ENCODE measurements around the gene SGK1.

SGK1 gene

GRCh38 chr6:134122775-134123174 is 195.1 kb downstream of the SGK1 start:
- H3K36me3 ChIP-seq (ENCODE audit: insufficient read depth, low read length), result no peaks in the 10 kb centered on the region
- H3K79me2 ChIP-seq (ENCODE audit: insufficient read depth, low read length), result no peaks in the 10 kb centered on the region
- H3K27ac ChIP-seq (ENCODE audit: low read depth, low read length, poor library complexity, severe bottlenecking), result no peak overlapping the region
- no peaks in the 10 kb centered on the region for H4K20me1 ChIP-seq (ENCODE audit: insufficient read depth, low read length)
- H3F3A ChIP-seq (ENCODE audit: insufficient read depth, low read length), result no peaks in the 10 kb centered on the region
- no peak overlapping the region for H3K9ac ChIP-seq (ENCODE audit: low read length)
- H2AFZ ChIP-seq (ENCODE audit: low read length), result no peak overlapping the region
- H3K9me2 ChIP-seq (ENCODE audit: low read depth, low read length), result no peaks in the 10 kb centered on the region
- no peak for TF ChIP-seq EZH2 (IDR thresholded peaks at IDR 0.05; ENCODE audit: borderline replicate concordance, low read length)
- peaks cover 6% of the 10 kb centered on the region; the same call in 1 of the 2 replicates for H3K27me3 ChIP-seq (ENCODE audit: insufficient read depth, low read length)
- H3K9me3 ChIP-seq (ENCODE audit: low read length), result no peaks in the 10 kb centered on the region
- no peak overlapping the region for H3K4me2 ChIP-seq (ENCODE audit: low read length)
- H3K4me1 ChIP-seq (ENCODE audit: insufficient read depth, low read length, severe bottlenecking), result no peaks in the 10 kb centered on the region
- no peak overlapping the region for H3K4me3 ChIP-seq (ENCODE audit: low read depth, low read length, poor library complexity, severe bottlenecking)

- H3K27ac ChIP-seq (ENCODE audit: low read depth, low read length, poor library complexity, severe bottlenecking), result no peak overlapping the region
- no peak overlapping the region for H2AFZ ChIP-seq (ENCODE audit: low read length)
- H4K20me1 ChIP-seq (ENCODE audit: insufficient read depth, low read length), result no peaks in the 10 kb centered on the region
- TF ChIP-seq, protein P1, sequence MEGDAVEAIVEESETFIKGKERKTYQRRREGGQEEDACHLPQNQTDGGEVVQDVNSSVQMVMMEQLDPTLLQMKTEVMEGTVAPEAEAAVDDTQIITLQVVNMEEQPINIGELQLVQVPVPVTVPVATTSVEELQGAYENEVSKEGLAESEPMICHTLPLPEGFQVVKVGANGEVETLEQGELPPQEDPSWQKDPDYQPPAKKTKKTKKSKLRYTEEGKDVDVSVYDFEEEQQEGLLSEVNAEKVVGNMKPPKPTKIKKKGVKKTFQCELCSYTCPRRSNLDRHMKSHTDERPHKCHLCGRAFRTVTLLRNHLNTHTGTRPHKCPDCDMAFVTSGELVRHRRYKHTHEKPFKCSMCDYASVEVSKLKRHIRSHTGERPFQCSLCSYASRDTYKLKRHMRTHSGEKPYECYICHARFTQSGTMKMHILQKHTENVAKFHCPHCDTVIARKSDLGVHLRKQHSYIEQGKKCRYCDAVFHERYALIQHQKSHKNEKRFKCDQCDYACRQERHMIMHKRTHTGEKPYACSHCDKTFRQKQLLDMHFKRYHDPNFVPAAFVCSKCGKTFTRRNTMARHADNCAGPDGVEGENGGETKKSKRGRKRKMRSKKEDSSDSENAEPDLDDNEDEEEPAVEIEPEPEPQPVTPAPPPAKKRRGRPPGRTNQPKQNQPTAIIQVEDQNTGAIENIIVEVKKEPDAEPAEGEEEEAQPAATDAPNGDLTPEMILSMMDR (IDR thresholded peaks at IDR 0.05; ENCODE audit: low read length), result no peak
- no peak for TF ChIP-seq EZH2 (IDR thresholded peaks at IDR 0.05; ENCODE audit: borderline replicate concordance, low read length)
- H3K9me2 ChIP-seq (ENCODE audit: low read depth, low read length), result no peaks in the 10 kb centered on the region
- H3F3A ChIP-seq (ENCODE audit: insufficient read depth, low read length), result no peaks in the 10 kb centered on the region
- no peak overlapping the region for H3K4me2 ChIP-seq (ENCODE audit: low read length)
- no peak overlapping the region for H3K4me3 ChIP-seq (ENCODE audit: low read depth, low read length, poor library complexity, severe bottlenecking)
- H3K9me3 ChIP-seq (ENCODE audit: low read length), result no peaks in the 10 kb centered on the region
- H3K4me1 ChIP-seq (ENCODE audit: insufficient read depth, low read length, severe bottlenecking), result no peaks in the 10 kb centered on the region
- no peaks in the 10 kb centered on the region for H3K36me3 ChIP-seq (ENCODE audit: insufficient read depth, low read length)
- H3K9ac ChIP-seq (ENCODE audit: low read length), result no peak overlapping the region
- no peaks in the 10 kb centered on the region for H3K79me2 ChIP-seq (ENCODE audit: insufficient read depth, low read length)
- peaks cover 6% of the 10 kb centered on the region; the same call in 1 of the 2 replicates for H3K27me3 ChIP-seq (ENCODE audit: insufficient read depth, low read length)
Measured at GRCh38 chr6:134119486-134119885, 198.4 kb downstream of the SGK1 start.
